PC-3 (cell line): ENCODE results near the gene TUBA4A.

Experiments used
- EZH2 ChIP-seq: fragments of 300-600 bp; sonication (generic); IDR thresholded peaks from one replicate; pipeline ENCODE4 v1.6.1; 2017; ENCODE audit warnings: antibody characterized with exemption, mild to moderate bottlenecking, low read length; ENCODE audit not compliant: unreplicated experiment
- TF ChIP-seq, protein P1 (sequence below): fragments of 300-600 bp; sonication (generic); conservative IDR thresholded peaks from 2 replicates; pipeline ENCODE4 v1.5.1; 2017; ENCODE audit warnings: antibody characterized with exemption, low read depth, mild to moderate bottlenecking, low read length

DNA sequence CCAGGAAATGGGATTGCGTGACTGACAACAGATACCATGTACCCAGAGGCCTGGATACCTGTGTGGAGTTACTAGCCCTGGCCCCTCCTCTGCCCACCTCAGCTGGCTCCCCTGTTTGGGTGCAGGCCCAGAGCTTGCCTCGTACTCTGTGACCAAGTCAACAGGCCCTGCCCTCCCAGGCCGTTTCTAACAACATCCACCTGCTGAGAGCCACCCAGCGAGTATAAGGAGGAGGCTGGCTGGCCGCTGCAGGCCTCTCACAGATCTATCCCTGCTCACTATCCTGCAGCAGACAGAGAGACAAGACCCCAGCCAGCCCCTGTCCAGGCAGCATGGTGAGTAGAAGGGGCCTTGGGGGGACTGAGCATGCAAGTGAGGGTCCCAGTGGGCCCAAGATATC is 12.5 kb upstream of the TUBA4A start:
- TF ChIP-seq, protein P1, sequence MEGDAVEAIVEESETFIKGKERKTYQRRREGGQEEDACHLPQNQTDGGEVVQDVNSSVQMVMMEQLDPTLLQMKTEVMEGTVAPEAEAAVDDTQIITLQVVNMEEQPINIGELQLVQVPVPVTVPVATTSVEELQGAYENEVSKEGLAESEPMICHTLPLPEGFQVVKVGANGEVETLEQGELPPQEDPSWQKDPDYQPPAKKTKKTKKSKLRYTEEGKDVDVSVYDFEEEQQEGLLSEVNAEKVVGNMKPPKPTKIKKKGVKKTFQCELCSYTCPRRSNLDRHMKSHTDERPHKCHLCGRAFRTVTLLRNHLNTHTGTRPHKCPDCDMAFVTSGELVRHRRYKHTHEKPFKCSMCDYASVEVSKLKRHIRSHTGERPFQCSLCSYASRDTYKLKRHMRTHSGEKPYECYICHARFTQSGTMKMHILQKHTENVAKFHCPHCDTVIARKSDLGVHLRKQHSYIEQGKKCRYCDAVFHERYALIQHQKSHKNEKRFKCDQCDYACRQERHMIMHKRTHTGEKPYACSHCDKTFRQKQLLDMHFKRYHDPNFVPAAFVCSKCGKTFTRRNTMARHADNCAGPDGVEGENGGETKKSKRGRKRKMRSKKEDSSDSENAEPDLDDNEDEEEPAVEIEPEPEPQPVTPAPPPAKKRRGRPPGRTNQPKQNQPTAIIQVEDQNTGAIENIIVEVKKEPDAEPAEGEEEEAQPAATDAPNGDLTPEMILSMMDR = no peak
- no peak for TF ChIP-seq EZH2
